Stimulated activated CD8-positive, alpha-beta memory T cell treated with anti-CD3 and anti-CD28 coated beads, Interleukin-15, amount 100 ng/mL, for 1 hour (primary cell): ENCODE data around the gene FN1.

ENCODE experiments used
- DNase-seq: peaks from one replicate; pipeline ENCODE4 v3.0.0-alpha.2; 2020; ENCODE audit warnings: low read depth

Gene FN1

DNA sequence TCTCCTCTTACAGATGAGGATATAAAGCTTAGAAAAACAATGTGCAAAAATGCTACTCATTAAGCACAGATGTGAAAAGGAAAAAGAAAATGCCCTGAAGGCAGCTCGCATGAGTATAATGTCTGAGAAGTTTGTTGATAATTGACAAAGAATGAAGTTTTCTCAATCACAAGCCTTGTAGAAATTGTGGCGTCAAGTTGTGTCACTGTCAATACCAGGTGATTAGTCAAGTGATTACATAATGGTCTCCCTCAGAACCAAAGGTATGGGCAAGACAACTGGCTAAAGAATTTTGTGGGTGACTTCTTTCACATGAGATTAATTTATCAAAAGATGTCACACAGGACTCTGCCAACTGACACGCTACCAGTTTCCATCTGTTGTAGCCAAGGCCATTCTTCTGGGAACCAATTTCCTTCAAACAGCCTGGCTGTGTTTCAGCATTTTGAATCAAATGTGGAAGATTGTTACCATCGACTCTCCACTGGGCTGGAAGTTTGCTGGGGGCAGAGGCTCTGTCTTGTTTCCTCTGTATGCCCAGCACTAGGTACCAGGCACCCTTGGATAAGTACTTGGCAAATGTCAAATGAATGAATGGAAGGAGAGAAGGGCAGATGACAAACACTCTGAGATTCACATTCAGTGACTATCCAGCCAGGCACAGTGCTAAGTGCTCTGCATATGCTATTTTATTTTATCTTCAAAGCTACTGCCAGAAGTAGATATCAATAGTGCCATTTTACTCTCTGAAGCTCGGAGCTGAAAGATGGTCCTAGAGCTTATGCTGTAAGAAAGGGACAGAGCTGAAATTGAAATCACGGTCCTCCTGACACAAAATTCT is 5.9 kb upstream of the FN1 start:
- DNase-seq: no peak

DNA sequence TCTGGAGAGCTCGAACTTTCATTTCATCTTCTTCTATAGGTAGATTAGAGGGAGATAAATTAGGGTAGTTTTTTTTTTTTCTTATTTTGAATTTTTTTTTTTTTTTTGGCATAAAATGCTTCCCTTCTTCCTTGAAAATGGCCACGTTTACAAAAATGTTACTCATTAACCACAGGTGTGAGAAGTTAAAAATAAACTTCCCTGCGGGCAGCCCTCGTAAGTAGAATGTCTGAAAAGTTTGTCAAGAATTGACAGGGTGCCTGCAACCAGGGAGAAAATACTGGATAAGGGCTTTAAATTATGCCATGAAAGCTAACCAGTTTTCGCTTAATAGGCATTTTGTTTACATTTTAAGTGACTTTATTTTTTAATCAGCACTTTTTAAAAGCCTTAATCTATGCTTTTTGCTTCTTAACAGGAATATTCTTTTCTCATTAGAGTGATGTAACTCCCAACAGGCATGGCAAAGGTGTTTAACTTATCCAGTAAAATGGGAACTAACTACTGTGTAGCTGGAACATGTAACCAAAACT is 4.2 kb upstream of the FN1 start:
- DNase-seq: no peak

DNA sequence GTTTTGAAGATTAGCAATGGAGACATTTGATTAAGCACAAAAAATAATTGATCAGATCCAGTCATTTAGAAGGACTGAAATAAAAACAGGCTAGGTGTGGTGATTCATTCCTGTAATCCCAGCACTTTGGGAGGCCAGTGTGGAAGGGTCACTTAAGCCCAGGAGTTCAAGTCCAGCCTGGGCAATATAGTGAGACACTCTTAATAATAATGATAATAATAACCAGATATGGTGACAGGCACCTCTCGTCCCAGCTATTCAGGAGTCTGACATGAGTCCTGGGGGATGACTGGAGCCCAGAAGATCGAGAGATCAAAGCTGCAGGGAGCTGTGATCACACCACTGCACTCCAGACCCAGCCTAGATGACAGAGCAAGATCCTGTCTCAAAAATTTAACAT is 3.5 kb upstream of the FN1 start:
- no peak for DNase-seq

DNA sequence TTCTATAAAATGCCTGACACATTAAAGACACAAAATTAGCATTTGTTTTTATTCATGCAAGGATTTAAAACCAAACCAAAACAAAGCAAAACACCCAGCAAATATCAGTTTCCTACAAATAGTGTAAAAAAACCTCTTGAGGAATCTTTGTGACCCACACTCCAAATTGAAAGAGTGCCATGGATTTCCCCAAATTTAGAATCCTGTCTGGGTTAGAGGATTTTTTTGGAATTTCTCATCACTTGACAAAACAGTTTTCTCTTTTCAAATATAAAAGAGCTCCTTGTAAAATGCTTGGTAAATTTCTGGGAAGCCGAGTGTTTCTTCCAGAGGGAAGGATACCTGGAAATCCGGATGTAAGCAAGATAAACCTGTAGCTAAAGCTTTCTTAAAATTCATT is 1.7 kb upstream of the FN1 start:
- DNase-seq: no peak

DNA sequence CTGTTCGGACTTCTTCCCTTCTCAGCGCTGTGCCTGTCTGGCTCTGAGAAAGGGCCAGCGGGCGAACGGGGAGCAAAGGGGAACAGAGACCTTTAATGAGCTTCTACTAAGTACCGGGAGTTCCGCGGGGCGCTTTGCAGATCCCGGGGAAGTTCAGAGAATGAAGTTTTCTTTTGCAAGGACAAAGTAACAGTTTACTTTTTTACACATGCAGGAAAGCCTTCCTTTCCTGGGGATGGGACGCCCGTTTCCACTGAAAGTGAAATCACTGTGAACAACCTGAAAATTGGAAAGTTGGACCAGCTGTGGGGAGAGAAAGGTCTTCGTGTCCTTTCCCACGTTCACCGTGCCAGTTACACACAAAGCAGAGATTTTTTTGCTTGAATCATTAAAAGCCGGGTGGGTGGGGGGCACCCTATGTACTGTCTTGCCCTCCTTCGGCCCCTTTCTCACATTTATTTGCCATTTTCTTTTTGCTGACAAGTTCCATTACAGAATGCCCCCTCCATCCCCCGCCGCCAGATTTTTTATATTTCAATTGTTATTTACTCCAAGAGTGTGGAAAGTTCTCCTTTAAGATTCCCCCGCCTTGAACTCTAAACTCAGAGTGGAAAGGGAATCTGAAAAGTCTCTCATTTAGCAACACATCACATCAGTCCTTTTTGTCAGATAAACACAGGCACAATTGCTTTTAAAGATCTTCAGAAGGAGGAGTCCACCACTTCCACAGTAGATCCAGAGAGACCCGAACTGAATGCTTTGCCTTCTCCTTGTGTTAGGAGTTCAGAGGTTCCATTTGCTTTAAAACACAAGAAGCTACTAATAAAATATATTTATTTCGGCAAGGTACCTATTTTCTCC is 1.1 kb upstream of the FN1 start:
- DNase-seq: no peak

DNA sequence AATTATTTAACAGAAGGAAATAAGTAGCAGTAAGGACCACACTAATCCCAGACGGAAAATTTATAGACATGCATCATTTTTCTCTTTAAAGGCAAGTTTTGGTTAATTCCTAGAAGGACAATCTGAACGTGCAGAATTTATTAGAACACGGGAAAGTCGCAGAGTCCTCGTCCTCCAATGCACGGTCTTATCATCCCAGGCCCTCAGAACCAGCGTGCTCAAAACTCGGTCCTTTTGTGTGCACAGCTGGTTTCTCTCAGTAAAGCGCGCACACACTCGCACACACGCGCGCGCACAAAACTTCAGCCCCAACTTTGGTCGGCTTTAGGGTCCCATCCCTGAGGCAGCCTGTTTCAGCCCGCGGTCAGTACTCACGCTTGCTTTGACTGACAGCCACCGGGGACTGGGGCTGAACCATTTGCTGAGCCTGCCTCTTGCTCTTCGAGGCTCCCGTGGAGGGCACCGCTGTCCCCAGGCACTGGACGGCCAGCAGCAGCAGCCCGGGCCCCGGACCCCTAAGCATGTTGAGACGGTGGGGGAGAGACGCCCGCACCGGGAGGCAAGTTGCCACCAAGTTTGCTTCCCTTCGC is 493 bp downstream of the FN1 start:
- DNase-seq: no peak

DNA sequence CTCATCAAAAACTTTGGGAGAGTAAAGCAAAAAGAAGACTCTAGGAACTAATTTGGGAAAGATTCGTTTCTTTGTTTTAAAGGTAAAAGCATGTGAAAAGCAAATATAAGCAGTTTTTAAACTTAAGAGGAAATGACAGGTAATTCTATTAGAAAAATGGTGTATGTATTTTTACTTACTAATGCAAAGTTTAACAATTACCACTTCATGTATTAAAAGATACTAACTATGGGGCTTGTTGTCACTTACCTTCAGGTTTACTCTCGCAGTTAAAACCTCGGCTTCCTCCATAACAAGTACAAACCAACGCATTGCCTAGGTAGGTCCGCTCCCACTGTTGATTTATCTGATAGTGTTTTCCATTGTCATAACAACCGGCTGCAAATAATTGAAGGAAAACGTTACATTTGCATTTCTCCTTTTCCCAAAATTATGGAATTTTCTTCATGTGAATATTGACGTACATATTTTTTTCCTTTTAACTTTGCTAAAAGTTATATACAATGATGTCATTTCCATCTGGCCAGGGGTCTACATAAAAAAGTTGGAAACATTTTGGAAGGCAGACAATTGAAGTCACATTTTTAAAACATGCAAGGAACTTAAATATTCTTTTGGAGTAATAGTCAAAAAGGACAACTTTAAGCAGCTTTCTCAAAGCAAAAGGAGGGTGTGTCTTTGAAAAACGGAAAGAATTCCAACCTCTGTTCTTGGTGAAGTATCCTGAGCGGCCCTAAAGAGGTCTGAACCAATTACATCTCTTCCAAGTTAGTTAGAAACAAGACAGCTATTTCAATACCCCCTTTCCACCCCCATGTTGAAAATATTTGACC is 1.2 kb downstream of the FN1 start:
- DNase-seq: no peak

DNA sequence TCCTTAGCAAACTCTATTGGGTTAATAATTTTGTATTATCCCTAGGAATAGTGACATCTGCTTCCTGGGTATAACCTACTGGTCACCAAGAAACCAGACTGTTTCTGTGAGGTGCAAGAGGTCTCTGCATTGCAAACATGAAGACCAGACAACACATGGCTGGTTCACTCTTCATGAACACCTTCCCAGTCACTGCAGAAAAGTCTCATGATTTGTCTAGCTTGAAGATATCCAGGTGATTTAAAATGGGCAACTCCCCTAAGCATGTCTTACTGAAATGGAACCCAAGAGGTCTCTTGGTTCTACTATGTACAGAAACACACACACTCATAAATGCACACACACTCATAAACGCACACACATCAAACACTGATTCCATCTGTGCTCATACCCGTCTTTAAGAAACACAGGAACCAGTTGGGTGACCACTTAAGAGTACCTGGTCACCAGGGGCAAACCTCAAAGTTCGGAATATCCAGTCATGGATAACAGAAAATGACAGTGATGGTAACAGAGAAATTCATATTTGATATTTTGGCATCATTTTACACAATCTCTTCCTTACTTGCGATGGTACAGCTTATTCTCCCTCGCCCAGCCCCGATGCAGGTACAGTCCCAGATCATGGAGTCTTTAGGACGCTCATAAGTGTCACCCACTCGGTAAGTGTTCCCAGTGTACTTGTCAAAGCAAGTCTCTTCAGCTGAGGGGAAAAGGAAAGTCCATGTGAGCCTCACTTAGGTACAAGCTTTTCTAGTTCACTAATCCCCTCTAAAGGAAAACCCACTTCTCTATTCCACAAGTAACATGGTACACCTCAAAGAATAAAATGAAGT is 2.9 kb downstream of the FN1 start:
- DNase-seq: no peak

DNA sequence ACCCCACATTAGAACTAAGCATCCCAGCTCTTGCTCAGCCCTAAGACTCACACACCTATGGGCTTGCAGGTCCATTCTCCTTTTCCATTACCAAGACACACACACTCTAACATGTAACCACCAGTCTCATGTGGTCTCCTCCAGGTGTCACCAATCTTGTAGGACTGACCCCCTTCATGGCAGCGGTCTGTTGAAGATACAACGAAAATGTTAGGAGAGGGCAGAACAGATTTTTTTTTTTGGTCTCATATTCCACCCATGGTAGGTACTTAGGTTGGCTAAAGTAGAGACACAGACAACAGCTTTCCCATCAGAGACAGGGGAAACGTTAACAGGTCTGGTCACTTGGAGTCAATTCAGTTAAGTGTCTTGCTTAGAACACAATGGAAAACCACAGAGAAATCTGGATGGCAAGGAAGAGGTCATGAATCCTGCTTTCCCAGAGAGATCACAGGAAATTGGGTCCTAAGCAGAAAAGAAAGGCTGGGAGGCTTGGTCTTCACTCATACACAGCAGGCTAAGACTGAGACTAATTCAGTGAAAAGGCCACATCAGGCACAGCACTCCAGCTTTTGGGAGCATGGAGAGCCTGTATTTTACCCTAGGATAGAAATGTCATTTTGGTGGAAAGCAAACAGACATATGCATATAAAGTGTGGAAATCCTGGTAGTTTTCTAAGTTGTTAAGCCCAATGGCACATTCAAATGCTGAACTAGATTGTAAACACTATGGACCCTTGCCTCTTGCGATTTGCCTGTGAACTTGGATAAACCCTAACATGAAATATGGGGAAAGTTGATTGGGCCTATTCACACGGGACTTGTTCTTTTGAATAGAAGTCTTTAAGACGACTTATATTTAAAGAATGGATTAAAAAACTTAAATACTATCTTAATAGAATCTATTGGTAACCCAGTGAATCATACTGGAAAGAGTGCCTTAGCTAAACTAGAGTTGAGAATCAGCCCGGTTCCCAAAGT is 3.8 kb downstream of the FN1 start:
- DNase-seq: no peak

DNA sequence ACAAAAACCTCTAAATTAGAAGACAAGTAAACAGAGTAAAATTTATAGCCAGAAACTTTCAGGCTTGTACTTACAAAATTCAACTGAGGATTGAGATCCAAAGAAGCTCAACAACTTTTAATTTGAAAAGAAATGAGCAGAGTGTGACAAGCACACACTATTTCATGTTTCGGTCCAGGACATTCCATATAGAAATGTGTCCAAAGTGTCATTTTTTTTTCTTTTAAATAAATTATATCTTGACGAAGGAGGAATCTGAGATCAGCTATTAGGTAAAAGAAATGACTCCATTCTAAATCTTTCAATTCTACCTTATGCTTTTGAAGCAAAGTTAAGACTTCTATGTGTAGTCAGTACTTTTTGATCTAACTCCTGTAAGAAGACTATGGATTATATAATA is 4.6 kb downstream of the FN1 start:
- DNase-seq: no peak

DNA sequence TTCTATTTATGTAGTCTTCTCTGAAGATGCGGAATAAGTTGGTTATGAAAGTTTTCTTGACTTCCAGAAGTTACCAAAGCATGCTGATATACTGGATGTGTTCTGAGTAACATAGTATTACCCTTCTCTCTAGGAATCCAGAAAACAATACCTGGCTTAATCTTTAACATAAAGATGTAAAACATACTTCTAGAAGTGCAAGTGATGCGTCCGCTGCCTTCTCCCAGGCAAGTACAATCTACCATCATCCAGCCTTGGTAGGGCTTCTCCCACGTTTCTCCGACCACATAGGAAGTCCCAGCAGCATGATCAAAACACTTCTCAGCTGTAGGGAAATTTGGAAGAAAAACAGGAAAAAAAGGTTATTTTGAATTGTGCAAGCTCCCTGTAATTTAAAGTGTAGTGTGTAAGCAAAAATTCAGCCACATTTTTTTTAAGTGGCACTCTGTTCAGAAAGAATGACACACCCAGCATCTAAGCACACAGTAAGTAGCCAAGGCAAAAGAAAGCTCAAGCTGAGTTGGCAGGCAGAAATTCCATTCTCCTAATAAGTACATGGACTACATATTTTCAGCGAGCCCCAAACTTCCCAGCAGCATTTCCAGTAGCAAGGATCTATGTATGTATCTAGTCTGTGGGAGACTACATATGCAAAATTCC is 5.2 kb downstream of the FN1 start:
- DNase-seq: no peak

DNA sequence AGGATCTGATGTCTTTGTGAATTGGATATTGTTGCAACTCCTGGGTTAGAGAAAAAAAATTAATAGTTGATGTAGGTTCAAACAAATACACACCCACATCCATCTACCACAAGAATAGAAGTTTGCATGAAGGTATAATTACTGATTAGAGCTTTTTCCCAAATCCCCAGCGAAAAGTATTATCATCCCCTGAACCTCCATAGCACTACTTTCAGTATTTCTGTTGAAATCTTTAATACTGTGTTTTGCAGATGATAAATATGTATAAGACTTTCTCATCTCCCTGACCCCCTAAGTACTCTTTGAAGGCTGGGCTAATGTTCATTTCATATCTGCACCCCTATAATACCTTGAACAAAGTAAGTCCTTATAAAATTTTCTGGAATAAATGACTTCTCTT is 6.4 kb downstream of the FN1 start:
- DNase-seq: no peak

DNA sequence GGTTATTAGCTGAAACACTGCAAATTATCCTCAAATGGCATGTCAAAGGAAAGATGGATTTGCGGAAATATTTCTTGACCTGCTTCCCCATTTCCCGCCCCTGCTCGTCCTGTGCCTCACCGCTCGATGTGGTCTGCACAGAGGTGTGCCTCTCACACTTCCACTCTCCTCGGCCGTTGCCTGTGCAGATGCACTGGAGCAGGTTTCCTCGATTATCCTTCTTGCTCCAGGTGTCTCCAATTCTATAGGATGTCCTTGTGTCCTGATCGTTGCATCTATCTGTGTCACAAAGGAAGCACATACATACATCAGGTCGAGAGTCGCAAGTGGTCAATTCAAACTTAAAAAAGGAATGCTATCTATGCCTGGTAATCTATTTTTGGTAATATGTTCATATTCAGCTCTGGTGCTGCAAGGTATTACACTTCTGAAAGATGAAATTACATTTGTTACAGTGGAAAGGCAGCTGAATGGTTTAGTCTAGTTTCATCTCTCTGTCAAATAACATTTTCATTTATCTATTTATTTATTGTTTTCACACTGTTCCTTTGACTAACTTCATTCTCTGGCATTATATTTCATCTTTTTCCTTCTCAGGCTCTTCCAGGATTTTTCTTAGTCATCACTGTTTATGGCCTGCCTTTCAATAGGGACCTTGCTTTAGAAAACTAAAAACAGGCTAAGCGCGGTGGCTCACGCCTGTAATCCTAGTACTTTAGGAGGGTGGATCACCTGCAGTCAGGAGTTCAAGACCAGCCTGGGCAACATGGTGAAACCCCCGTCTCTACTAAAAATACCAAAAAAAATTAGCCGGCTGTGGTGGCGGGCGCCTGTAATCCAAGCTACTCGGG is 7.6 kb downstream of the FN1 start:
- no peak for DNase-seq

DNA sequence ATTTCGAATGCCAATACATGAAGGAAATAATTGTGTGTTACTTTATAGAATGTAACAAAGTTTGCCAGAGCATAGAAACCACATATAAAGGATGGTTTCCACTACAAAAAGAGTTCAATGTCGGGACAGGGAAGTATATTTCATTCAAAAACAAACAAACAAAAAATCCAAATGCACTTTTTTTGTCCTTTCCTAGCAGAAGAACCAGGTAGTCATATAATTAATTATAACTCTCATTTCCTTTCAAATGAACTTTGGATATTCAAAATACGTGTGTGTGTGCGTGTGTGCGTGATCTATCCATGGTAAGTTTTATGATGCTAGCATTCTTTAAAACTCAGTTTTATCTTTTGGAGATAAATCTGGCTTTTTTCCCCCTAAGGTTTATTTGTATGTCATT is 8.3 kb downstream of the FN1 start:
- DNase-seq: no peak

DNA sequence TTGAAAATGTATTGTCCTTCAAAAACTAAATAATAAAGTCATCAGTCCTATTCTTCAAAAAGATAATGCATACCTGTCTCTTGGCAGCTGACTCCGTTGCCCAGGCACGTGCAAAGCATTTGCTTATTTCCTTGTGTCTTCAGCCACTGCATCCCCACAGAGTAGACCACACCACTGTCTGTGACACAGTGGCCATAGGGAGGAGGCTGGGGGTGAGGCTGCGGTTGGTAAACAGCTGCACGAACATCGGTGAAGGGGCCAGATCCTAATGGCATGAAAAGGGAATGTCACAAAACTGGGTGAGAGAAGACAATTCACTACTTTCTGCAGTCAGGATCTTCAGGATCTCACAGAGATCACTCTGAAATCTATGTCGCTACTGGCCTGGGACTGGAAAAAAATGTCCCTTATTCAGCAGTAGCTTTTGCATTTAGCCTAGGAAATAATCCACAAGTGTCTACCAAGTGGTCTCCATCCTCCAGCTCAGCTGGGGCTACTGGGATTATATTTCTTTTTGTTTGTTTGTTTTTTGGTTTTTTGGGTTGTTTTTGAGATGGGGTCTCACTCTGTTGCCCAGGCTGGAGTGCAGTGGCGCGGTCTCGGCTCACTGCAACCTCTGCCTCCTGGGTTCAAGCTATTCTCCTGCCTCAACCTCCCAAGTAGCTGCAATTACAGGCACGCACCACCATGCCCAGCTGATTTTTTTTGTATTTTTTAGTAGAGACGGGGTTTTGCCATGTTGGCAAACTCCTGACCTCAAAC is 10.7 kb downstream of the FN1 start:
- DNase-seq: no peak

DNA sequence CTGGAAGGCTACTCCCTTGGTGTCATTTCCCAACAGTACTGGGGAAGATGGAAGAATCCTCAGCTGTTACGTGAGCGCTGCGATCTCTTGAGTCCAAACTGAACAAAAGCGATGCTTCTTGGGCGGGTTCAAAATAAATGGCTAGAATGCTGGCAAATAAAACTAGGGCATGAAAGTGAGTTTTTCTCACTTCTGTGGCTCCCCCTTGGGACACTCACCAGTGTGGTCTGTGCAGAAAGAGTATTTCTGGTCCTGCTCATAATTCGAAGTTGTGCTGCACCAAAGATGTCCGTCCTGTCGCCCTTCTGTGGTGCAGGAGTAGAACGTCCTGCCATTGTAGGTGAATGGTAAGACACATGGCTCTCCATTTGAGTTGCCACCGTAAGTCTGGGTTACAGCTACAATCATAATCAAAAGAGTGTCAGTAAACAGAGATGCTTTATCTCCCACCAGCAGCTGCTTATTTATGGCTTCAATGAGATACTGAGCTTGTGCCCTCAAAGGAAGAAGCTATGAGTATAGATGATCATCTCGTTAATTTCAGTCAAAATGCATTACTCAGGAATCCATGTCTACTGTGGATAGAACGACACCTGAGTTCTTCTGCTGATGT is 11.8 kb downstream of the FN1 start:
- no peak for DNase-seq

DNA sequence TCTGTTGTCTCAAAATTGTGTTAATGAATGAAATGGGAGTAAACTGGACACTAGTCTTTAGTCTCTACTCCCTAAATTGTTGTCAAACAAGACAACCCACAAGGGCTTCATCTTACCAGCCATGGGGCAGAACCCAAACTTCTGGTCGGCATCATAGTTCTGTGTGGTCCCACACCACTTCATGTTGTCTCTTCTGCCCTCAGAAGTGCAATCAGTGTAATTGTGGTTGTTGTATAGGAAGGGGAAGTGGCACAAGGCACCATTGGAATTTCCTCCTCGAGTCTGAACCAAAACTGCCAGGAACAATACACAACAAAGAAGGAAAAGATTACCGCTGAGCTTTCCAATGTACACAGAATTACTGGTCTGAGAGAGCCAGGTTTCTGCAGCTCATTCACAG is 12.6 kb downstream of the FN1 start:
- no peak for DNase-seq
